Fibroblast of lung (primary cell): ENCODE data around the gene C1orf141. TPM values are rescaled to one million over a fixed set of nuclear protein-coding genes. Genes with fewer than 3 reads are reported as not detected.
A peak's percentile ranks its signal among the peaks of the same experiment; 100 is the strongest.

Source experiments
- DNase-seq, 2 donors: peaks; one replicate each; pipeline versions ENCODE4 v3.0.0 to v3.0.0-alpha.2; 2010; ENCODE audit warnings: low read depth in 2 of 2
- H2AFZ ChIP-seq: 2 replicates; pipeline ENCODE4 v1.5.1; 2012; ENCODE audit warnings: low read length, control low read depth, inconsistent platforms
- H3K27ac ChIP-seq: 2 replicates; pipeline ENCODE4 v1.5.1; 2011; ENCODE audit warnings: low read length, control low read depth; ENCODE audit not compliant: insufficient read depth
- H3K27me3 ChIP-seq: 2 replicates; pipeline ENCODE4 v1.5.1; 2011; ENCODE audit warnings: mild to moderate bottlenecking, low read length; ENCODE audit not compliant: control insufficient read depth, insufficient read depth
- H3K36me3 ChIP-seq: 2 replicates; pipeline ENCODE4 v1.5.1; 2011; ENCODE audit warnings: low read length; ENCODE audit not compliant: control insufficient read depth, insufficient read depth
- H3K4me1 ChIP-seq: 2 replicates; pipeline ENCODE4 v1.5.1; 2011; ENCODE audit warnings: low read length; ENCODE audit not compliant: control insufficient read depth, insufficient read depth; ENCODE audit errors: extremely low read depth
- H3K4me2 ChIP-seq: 2 replicates; pipeline ENCODE4 v1.5.1; 2011; ENCODE audit warnings: low read length, control low read depth; ENCODE audit not compliant: insufficient read depth; ENCODE audit errors: extremely low read depth
- H3K4me3 ChIP-seq, 4 experiments: fragments of 200-600 bp in 1 of 4; sonication (generic) in 1 of 4; replicated peaks in 1 of 4; 2 replicates each; pipeline ENCODE4 v1.5.1; 2011 to 2016; ENCODE audit warnings: low read length in 4 of 4, low read depth in 3 of 4, mild to moderate bottlenecking in 3 of 4, control low read depth in 2 of 4, inconsistent platforms in 1 of 4, mixed read lengths in 1 of 4; ENCODE audit not compliant: insufficient read depth in 1 of 4; ENCODE audit errors: control extremely low read depth in 1 of 4
- H3K79me2 ChIP-seq: 2 replicates; pipeline ENCODE4 v1.5.1; 2012; ENCODE audit warnings: mild to moderate bottlenecking, low read length, inconsistent platforms; ENCODE audit not compliant: control insufficient read depth, insufficient read depth
- H3K9ac ChIP-seq: 2 replicates; pipeline ENCODE4 v1.5.1; 2011; ENCODE audit warnings: mild to moderate bottlenecking, low read length, control low read depth; ENCODE audit not compliant: insufficient read depth
- H3K9me3 ChIP-seq: 2 replicates; pipeline ENCODE4 v1.5.1; 2012; ENCODE audit warnings: low read depth, low read length; ENCODE audit not compliant: control insufficient read depth, insufficient read depth
- H4K20me1 ChIP-seq: 2 replicates; pipeline ENCODE4 v1.5.1; 2011; ENCODE audit warnings: low read length; ENCODE audit not compliant: control insufficient read depth, insufficient read depth; ENCODE audit errors: extremely low read depth
- CTCF ChIP-seq, 2 donors: IDR thresholded peaks in 1 of 2; conservative IDR thresholded peaks in 1 of 2; 1 replicate in 1 of 2; 2 replicates in 1 of 2; pipeline ENCODE4 v1.5.1; 2011 to 2012; ENCODE audit warnings: low read length in 2 of 2, control low read depth in 1 of 2, inconsistent platforms in 1 of 2, low read depth in 1 of 2, mild to moderate bottlenecking in 1 of 2
- EZH2 ChIP-seq: IDR thresholded peaks from 2 replicates; pipeline ENCODE4 v1.5.1; 2012; ENCODE audit warnings: low read length, control low read depth, mild to moderate bottlenecking; ENCODE audit errors: missing control alignments
- polyA plus RNA-seq, 2 donors: library from polyadenylated mRNA; depleted of rRNA in 1 of 2; stranded (reverse) in 1 of 2; unstranded in 1 of 2; fragments of >200 nt; gene quantifications; 2 replicates each; pipeline ENCODE4 v1.2.1, GENCODE V29; 2011 to 2012; ENCODE audit warnings: missing spikeins in 1 of 2
- total RNA-seq: library from RNA; depleted of rRNA; stranded (reverse); fragments of >200 nt; gene quantifications from 2 replicates; pipeline ENCODE4 v1.2.1, GENCODE V29; 2014

The C1orf141 gene
- total and polyA plus RNA-seq, 2 donors (not counting 1 experiment from before 2014, with no cell fraction given), result not detected

GRCh38 chr1:67103548-67103947 is 31.2 kb downstream of the C1orf141 start:
- no peaks in the 10 kb centered on the region for H3K79me2 ChIP-seq
- H3K27ac ChIP-seq, result no peak overlapping the region
- TF ChIP-seq EZH2 (no peak), CTCF (conservative IDR thresholded peaks at IDR 0.05 in 1 of 2, IDR thresholded peaks at IDR 0.05 in 1 of 2; ENCODE audit: low read depth in 1 of 2, low read length in 2 of 2) (no peak)

GRCh38 chr1:67100833-67101232 is 33.9 kb downstream of the C1orf141 start:
- DNase-seq, result peak; percentile 3 to 49
- no peaks in the 10 kb centered on the region for H3K27me3 ChIP-seq
- no peaks in the 10 kb centered on the region for H3K4me1 ChIP-seq
- no peak overlapping the region for H2AFZ ChIP-seq
- no peak overlapping the region for H3K9ac ChIP-seq
- no peak overlapping the region for H3K27ac ChIP-seq
- no peaks in the 10 kb centered on the region for H3K36me3 ChIP-seq
- H4K20me1 ChIP-seq, result no peaks in the 10 kb centered on the region
- H3K79me2 ChIP-seq, result no peaks in the 10 kb centered on the region
- H3K4me3 ChIP-seq, result no peak overlapping the region
- H3K9me3 ChIP-seq, result no peaks in the 10 kb centered on the region
- TF ChIP-seq CTCF (conservative IDR thresholded peaks at IDR 0.05 in 1 of 2, IDR thresholded peaks at IDR 0.05 in 1 of 2; ENCODE audit: low read depth in 1 of 2, low read length in 2 of 2), result no peak
- no peak for TF ChIP-seq EZH2
- no peak overlapping the region for H3K4me2 ChIP-seq

More at GRCh38 chr1:67103548-67103947, 31.2 kb downstream of the C1orf141 start:
- Histone ChIP-seq H2AFZ (no peak overlapping the region), H4K20me1 (no peaks in the 10 kb centered on the region), H3K4me3 (no peak overlapping the region), H3K9me3 (no peaks in the 10 kb centered on the region), H3K27me3 (no peaks in the 10 kb centered on the region), H3K4me2 (no peak overlapping the region), H3K36me3 (no peaks in the 10 kb centered on the region), H3K4me1 (no peaks in the 10 kb centered on the region), H3K9ac (no peak overlapping the region)
- no peak for DNase-seq

DNA sequence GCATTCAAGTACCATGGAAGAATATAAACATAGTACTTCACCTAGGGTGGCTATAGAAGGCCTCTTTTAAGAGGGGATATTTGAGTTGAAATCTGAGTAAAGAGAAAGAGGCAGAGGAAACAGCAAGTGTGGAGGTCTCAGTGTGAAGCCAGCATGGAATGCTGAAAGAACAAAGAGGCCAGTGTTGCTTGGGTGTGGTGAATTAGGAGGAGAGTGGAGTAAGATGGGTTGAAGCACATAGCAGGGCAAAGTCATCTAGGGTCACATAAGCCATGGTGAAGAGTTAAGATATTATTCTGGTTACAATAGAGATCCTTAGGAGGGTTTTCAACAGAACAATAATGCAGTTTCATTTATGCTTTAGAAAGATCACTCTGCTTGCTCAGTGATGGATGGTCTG is 37.5 kb downstream of the C1orf141 start:
- no peaks in the 10 kb centered on the region for H3K4me1 ChIP-seq
- no peaks in the 10 kb centered on the region for H3K27me3 ChIP-seq
- no peak for DNase-seq
- H3K4me2 ChIP-seq, result no peak overlapping the region
- H3K36me3 ChIP-seq, result no peaks in the 10 kb centered on the region
- no peaks in the 10 kb centered on the region for H4K20me1 ChIP-seq
- H3K27ac ChIP-seq, result no peak overlapping the region
- no peak overlapping the region for H2AFZ ChIP-seq
- no peak overlapping the region for H3K9ac ChIP-seq
- no peak overlapping the region for H3K4me3 ChIP-seq
- no peaks in the 10 kb centered on the region for H3K9me3 ChIP-seq
- no peaks in the 10 kb centered on the region for H3K79me2 ChIP-seq
- TF ChIP-seq EZH2, result no peak
- no peak for TF ChIP-seq CTCF (conservative IDR thresholded peaks at IDR 0.05 in 1 of 2, IDR thresholded peaks at IDR 0.05 in 1 of 2; ENCODE audit: low read depth in 1 of 2, low read length in 2 of 2)
